ENCODE measurements around the gene SRCIN1. TPM values are rescaled to one million over a fixed set of nuclear protein-coding genes. Genes with fewer than 3 reads are reported as not detected.

The SRCIN1 gene
- total RNA-seq, 1 experiment from 2014 or later = 0.12 TPM

DNA sequence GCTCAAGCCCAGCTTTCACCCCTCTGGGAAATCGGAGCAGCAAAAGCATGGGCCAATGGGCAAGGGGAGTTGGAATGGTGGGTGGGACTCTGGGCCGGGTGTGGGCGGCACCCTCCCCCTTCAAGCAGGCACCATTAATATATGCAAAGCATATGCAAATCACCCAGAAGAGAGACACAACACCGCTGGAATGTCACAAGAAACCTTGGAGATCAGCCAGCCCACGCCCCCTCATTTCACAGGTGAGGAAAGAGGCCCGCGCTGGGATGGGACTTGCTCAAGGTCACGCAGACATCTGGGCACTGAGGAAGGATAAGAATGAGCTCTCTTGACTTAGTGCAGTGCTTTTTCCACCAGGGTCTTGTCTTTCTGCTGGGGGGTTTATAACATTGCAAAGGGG lies 4.8 kb downstream of the SRCIN1 start:
- DNase-seq (ENCODE audit: low spot score) = no peak

GRCh38 chr17:38600416-38600815 lies 5.3 kb downstream of the SRCIN1 start:
- no peak for DNase-seq (ENCODE audit: low spot score)

DNA sequence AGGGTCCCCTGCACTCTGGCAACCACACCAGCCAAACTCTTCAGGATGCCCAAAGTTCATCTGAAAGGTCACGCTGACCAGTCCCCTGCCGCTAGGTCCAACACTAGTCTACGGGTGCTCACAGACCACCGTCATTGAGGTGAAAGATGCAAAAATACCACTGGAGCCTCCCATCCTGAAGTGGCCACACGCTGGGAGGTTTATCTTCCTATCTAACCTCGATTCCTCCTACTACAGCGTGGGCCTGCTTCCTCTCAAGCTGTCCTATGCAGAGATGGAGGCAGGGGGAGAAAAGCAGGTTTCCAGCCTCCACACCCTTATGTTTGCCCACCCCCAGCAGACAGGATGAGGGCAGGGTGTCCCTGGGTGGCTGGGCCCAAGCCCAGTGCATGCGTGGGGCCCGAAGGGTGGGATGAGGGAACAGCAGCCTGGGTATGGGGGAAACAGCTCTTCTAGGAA lies 6.3 kb downstream of the SRCIN1 start:
- no peak for DNase-seq (ENCODE audit: low spot score)

DNA sequence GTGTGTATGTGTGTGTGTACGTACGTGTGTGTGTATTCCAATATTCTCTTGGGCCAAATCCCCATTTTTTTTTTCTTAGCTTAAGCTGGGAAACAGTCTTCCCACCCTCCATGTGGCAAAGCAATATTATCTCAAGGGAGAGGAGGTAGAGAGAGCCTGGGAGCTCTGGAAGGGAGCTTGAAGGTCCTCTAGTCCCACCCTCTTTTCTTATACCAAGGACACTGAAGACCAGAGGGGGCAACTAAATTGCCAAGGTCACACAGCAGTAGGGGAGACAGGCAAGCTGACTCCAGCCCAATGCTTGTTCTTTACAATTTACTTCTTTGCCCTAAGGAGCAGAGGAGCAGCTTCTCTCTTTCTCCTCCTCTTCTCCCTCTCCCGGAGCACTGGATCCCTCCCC lies 6.8 kb downstream of the SRCIN1 start:
- no peak for DNase-seq (ENCODE audit: low spot score)

GRCh38 chr17:38598536-38598935 lies 7.2 kb downstream of the SRCIN1 start:
- peak; percentile 82 for DNase-seq (ENCODE audit: low spot score)

- DNase-seq (ENCODE audit: low spot score) = no peak
Observed at GRCh38 chr17:38597375-38597774, 8.4 kb downstream of the SRCIN1 start.

- DNase-seq (ENCODE audit: low spot score) = no peak
Observed at GRCh38 chr17:38596651-38597050, 9.1 kb downstream of the SRCIN1 start.

GRCh38 chr17:38595892-38596291 lies 9.9 kb downstream of the SRCIN1 start:
- DNase-seq (ENCODE audit: low spot score) = no peak

GRCh38 chr17:38594152-38594551 lies 11.6 kb downstream of the SRCIN1 start:
- no peak for DNase-seq (ENCODE audit: low spot score)

DNA sequence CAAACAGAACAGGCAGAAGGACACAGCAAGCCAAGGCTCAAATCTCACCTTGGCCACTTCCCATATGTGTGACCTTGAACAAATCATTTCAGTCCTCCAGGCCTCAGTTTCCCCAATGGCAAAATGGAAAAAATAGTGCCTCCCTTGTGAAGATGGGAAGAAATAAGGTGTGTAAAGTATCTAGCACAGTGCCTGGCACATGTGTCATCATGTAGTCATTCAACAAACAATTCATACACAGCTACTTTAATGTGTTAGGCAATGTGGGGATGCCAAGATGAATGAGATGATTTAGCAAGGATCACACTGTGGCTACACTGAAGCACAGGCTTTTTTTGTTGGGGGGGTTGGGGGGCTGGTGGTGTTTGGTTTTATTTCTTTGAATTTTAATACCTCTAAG lies 13.3 kb downstream of the SRCIN1 start:
- no peak for DNase-seq (ENCODE audit: low spot score)

GRCh38 chr17:38591759-38592241 lies 14.0 kb downstream of the SRCIN1 start:
- DNase-seq (ENCODE audit: low spot score) = peak; percentile 85

DNA sequence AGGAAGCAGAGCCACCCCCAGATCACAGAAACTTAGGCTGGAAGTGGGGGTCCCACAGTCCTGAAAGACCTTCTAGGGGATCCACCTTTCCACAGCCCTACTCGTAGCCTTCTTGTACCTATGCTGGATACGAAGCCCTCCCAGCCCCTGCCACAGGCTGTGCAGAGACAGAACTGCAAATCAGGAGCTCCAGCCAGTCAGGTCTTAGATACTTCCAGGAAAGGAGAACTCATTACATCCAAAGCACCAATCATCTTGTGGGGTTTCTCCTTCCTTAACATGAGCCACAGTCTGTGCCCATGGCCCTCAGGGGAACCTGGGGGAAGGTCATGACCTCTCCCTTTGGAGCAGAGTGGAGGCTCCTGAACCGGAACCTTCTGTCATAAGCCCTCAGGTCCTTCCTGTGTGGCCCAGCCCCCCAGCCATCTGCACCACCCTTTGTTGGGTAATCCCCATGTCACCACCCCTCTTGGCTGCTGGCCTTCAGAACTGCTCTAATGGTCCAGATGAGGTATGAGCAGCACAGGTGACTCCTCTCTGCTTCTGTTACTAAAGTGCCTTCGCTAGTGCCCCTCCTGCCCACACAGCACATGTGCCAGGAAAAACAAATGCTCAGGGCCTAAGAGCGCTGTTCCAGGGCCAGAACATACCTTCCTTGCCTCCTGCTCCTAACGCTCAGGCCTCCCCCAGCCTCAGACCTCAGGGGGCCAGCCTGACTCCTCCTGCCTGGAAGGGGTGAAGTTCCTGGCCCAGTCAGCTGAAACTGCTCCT lies 14.6 kb downstream of the SRCIN1 start:
- peak; percentile 44 for DNase-seq (ENCODE audit: low spot score)

GRCh38 chr17:38589462-38590114 lies 16.2 kb downstream of the SRCIN1 start:
- DNase-seq (ENCODE audit: low spot score) = no peak

- DNase-seq (ENCODE audit: low spot score) = no peak
Observed at GRCh38 chr17:38588788-38589174, 17.0 kb downstream of the SRCIN1 start.

DNA sequence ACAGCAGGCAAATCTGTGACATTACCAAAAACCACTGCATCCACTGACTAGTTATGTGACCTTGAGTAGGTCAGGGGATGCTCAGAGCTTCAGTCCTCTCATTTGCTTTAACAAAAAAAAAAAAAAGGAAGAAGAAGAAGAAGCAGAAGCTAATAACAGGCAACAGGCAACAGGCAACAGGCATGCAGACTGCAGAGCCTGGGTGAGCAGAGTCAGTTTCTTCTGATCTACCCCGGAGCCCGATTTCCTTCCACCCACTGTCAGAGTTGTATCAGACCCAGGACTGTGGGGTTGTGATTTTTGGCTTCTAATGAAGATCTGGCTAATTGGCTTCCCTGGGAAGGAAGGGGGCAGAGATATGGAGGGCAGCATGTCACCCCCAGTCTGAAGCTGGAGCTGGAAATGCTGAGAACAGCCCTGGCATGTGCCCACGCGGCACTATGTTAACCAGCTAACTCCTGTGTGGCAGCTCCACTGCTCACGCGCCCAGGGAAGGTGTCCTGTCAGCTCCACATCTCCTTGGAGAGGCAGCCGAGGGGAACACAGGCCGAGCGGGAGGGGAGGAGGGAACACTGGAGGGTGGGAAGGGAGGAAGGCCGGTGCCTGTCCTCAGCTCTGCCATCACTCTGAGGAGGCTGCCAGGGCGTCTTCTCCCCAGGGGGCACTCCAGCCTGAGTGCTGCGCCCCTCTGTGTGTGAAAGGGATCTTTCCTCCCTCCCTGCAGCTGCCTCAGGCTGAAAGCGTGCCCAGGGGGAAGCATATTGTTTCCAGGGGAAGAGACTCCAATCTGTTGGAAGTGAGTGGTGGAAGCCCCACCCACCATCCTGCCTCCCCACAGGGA lies 17.6 kb downstream of the SRCIN1 start:
- DNase-seq (ENCODE audit: low spot score) = no peak

DNA sequence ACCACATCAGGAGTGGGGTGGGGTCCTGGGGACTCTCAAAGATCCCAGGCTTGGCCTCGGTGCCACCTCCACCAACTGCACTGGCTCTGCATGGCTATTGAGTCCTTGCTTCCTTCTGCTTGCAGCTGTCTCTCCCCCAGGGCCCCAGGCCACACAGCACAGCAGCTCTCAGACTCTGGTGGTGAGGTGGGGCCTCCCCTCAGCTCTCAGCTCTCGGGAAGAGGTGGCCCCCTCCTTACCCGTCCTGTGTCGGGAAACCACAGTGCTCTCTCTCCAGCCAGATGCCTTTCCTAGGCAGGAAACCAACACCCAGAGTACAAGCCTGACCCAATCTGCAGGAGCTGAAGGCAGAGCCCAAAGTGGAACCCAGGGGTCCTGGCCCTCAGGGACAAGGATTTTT lies 18.5 kb downstream of the SRCIN1 start:
- no peak for DNase-seq (ENCODE audit: low spot score)

DNA sequence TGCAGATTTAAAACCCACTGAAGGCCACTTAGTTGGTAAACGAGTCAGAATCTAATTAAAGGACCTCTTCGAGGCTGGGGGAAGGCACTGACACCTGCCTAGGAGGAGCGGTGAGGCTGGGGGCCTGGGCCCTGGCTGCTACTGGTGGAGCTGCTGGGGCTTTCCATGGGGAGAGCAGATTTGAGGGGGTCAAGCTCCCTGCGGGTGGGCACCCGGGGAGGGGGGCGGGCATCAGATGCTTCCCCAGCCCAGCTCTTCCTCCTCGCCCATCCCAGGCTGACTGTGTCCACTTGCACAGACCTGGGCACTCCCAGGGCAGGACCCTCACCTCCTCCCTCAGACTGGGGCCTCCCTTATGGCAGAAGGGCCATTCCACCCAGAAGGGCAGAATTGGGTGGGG lies 19.0 kb downstream of the SRCIN1 start:
- no peak for DNase-seq (ENCODE audit: low spot score)

- DNase-seq (ENCODE audit: low spot score) = no peak
Observed at GRCh38 chr17:38585918-38586529, 19.7 kb downstream of the SRCIN1 start.

DNA sequence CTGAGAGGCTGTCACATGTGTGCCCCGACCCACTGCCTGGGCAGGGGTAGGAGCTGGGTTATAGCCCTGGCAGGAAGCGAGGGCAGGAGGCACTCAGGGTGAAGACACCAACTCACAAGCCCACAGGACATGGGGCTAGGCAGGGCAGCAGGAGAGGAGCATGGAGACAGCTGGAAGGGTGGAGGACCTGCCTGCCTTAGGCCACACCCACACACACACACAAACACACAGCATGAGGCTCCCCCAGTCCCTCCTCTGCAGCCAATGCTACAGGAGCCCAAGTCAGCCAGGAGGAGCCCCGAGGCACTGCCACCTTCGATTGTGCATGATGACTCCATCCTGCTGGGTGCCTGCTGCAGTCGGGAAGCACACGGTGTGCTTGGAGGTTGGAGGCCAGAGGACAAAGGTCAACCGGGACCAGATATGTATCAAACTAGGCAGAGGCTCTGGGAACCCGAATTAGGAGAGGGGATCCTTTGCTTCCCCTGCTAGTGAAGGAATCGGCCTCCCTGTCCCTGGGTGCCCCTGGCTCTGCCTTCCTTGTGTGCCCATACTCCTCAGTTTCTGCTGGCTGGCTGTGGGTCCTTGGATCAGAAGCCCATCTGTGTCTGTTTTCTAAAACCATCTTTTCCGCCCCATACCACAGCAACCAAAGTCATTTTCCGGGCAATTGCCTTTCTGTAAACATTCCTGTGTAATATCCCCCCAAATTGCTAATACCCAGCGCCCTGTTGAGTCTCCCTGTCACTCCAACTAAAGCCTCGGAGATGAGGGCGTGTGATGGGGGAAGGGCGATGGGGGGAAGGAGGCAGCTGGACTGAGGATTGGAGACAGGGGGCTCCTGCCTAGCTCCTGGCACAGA lies 20.5 kb downstream of the SRCIN1 start:
- DNase-seq (ENCODE audit: low spot score) = peak; percentile 38

DNA sequence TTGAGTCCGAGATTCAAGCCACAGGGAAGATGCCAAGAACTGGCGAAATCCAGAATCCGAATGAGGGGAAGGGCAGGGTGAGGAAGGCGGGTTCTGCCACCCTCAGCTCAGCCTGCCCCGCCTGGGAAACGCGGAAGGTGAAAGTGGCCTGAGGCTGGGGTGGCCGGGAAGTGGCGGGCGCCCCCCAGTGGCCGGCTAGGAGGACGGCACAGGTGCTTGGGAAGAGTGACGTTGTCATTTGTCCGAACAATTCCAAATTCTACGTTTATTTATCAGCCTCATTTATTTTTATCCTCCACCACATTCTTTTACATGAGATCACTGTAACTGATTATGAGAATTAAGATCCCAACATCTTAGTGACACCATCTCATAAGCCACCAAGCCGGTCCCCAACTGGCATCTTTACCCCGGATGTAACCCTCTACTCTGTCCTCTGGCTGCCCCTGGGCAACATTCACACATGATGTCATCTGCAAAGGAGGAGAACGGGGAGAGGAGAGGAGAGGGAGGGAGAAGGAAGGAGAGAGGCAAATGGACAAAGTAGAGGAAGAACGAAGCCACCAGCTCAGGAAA lies 21.3 kb downstream of the SRCIN1 start:
- peak; percentile 67 for DNase-seq (ENCODE audit: low spot score)
